Neural cell (in vitro differentiated cells): ENCODE data around the gene TICAM2. TPM values are rescaled to one million over a fixed set of nuclear protein-coding genes. Genes with fewer than 3 reads are reported as not detected.

Experiments
- H2AFZ ChIP-seq: fragments of 200-600, 300-800 bp; sonication (generic), shearing (Covaris generic); 2 replicates; pipeline ENCODE4 v1.6.0; 2014; ENCODE audit warnings: low read depth, mild to moderate bottlenecking, antibody characterized with exemption, low read length, moderate library complexity
- H3F3A ChIP-seq: fragments of 200-600 bp; shearing (Covaris generic); 2 replicates; pipeline ENCODE4 v1.6.1; 2016; ENCODE audit warnings: mild to moderate bottlenecking, moderate library complexity, mixed read lengths, antibody characterized with exemption, low read length; ENCODE audit not compliant: insufficient read depth, poor library complexity, severe bottlenecking
- H3K27ac ChIP-seq: fragments of 200-600, 300-800 bp; sonication (generic), shearing (Covaris generic); 2 replicates; pipeline ENCODE4 v1.5.1; 2014; ENCODE audit warnings: mild to moderate bottlenecking, low read length, moderate library complexity
- H3K27me3 ChIP-seq: fragments of 300-800, 200-600 bp; sonication (generic), shearing (Covaris generic); 2 replicates; pipeline ENCODE4 v1.6.0; 2014; ENCODE audit warnings: mild to moderate bottlenecking, low read depth, low read length, moderate library complexity; ENCODE audit not compliant: insufficient read depth
- H3K36me3 ChIP-seq: fragments of 300-800, 200-600 bp; sonication (generic), shearing (Covaris generic); 2 replicates; pipeline ENCODE4 v1.5.1; 2014; ENCODE audit warnings: mild to moderate bottlenecking, antibody characterized with exemption, low read length, moderate library complexity; ENCODE audit not compliant: insufficient read depth
- H3K4me2 ChIP-seq: fragments of 300-800, 200-600 bp; sonication (generic), shearing (Covaris generic); 2 replicates; pipeline ENCODE4 v1.6.0; 2014; ENCODE audit warnings: mild to moderate bottlenecking, low read length
- H3K4me3 ChIP-seq: fragments of 300-800, 200-600 bp; sonication (generic), shearing (Covaris generic); 2 replicates; pipeline ENCODE4 v1.5.1; 2014; ENCODE audit warnings: mild to moderate bottlenecking, low read length, moderate library complexity
- H3K79me2 ChIP-seq: fragments of 200-600 bp; shearing (Covaris generic); replicated peaks from 2 replicates; pipeline ENCODE4 v1.6.0; 2014; ENCODE audit warnings: mild to moderate bottlenecking, low read length, moderate library complexity; ENCODE audit not compliant: insufficient read depth
- H3K9ac ChIP-seq: fragments of 300-800, 200-600 bp; sonication (generic), shearing (Covaris generic); 2 replicates; pipeline ENCODE4 v1.6.1; 2016; ENCODE audit warnings: mild to moderate bottlenecking, low read length, mixed read lengths
- H3K9me2 ChIP-seq: fragments of 200-600 bp; shearing (Covaris generic); 2 replicates; pipeline ENCODE4 v1.6.1; 2016; ENCODE audit warnings: mild to moderate bottlenecking, low read length, mixed read lengths; ENCODE audit not compliant: insufficient read depth
- H3K9me3 ChIP-seq: fragments of 200-600, 300-800 bp; sonication (generic), shearing (Covaris generic); 2 replicates; pipeline ENCODE4 v1.6.1; 2016; ENCODE audit warnings: mild to moderate bottlenecking, mixed run types, low read length, moderate library complexity, mixed read lengths
- H4K20me1 ChIP-seq: fragments of 200-600 bp; shearing (Covaris generic); 2 replicates; pipeline ENCODE4 v1.6.1; 2016; ENCODE audit warnings: mild to moderate bottlenecking, mixed run types; ENCODE audit not compliant: insufficient read depth
- EP300 ChIP-seq: fragments of 450-650 bp; conservative IDR thresholded peaks from 2 replicates; pipeline ENCODE4 v1.6.1; 2014; ENCODE audit warnings: antibody characterized with exemption, mild to moderate bottlenecking, moderate library complexity; ENCODE audit not compliant: poor library complexity, severe bottlenecking
- EZH2 ChIP-seq: fragments of 200-600, 300-800 bp; shearing (Covaris generic), sonication (generic); IDR thresholded peaks from 2 replicates; pipeline ENCODE4 v1.6.1; 2014; ENCODE audit warnings: antibody characterized with exemption, low read length, borderline replicate concordance, mild to moderate bottlenecking; ENCODE audit not compliant: insufficient read depth, poor library complexity, severe bottlenecking
- MXI1 ChIP-seq: fragments of 450-650 bp; conservative IDR thresholded peaks from 2 replicates; pipeline ENCODE4 v1.6.1; 2014; ENCODE audit warnings: antibody characterized with exemption, mild to moderate bottlenecking; ENCODE audit not compliant: poor library complexity, severe bottlenecking
- POLR2AphosphoS5 ChIP-seq: IDR thresholded peaks from 2 replicates; pipeline ENCODE4 v1.6.1; 2012
- RAD21 ChIP-seq: fragments of 450-650 bp; conservative IDR thresholded peaks from 2 replicates; pipeline ENCODE4 v1.6.1; 2014; ENCODE audit warnings: antibody characterized with exemption, mild to moderate bottlenecking, moderate library complexity
- SMC3 ChIP-seq: fragments of 450-650 bp; conservative IDR thresholded peaks from 2 replicates; pipeline ENCODE4 v1.6.1; 2014; ENCODE audit warnings: antibody characterized with exemption, mild to moderate bottlenecking, moderate library complexity; ENCODE audit not compliant: poor library complexity
- TAF1 ChIP-seq: IDR thresholded peaks from 2 replicates; pipeline ENCODE4 v1.6.1; 2012; ENCODE audit warnings: low read depth
- polyA plus RNA-seq: library from polyadenylated mRNA; depleted of rRNA; stranded (reverse); fragments of >200 nt; gene quantifications from 2 replicates; pipeline ENCODE4 v1.2.3, GENCODE V29; 2014
- TF ChIP-seq, protein P1 (sequence below): fragments of 450-650 bp; IDR thresholded peaks from 2 replicates; pipeline ENCODE4 v1.5.1; 2014; ENCODE audit warnings: antibody characterized with exemption, mild to moderate bottlenecking, moderate library complexity; ENCODE audit not compliant: poor library complexity, severe bottlenecking
- TF ChIP-seq, protein P2 (sequence below): IDR thresholded peaks from 2 replicates; pipeline ENCODE4 v1.6.1; 2012; ENCODE audit warnings: borderline replicate concordance

The TICAM2 gene
- polyA plus RNA-seq, 1 donor from 2014 or later, result not detected

DNA sequence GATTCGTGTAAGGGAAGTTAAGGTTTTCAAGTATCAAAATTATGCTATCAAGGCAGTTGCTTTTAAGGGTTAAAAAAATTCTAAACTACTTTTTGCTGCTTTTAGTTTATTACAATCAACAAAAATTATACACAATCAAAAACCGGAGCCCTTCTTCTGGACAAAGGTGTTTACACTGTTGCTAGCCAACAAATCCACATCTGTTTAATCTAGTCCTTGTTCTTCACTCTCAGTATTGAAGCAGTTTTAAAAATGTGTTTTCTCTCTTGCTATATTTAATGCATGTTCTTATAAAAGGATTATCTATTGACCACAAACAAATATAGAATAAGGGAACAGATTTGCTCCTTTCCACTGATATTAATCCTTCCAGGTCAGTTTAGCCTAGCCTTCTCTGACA lies 60.2 kb downstream of the TICAM2 start:
- no peaks in the 10 kb centered on the region for H3K9me2 ChIP-seq
- peak overlapping the region; percentile 88 for H3K4me3 ChIP-seq
- no peak overlapping the region for H2AFZ ChIP-seq
- H3K27me3 ChIP-seq, result no peaks in the 10 kb centered on the region
- H3K9ac ChIP-seq, result peak overlapping the region; percentile 35
- peaks cover 23% of the 10 kb centered on the region for H3K36me3 ChIP-seq
- peaks cover 7% of the 10 kb centered on the region for H4K20me1 ChIP-seq
- no peaks in the 10 kb centered on the region for H3K9me3 ChIP-seq
- no peaks in the 10 kb centered on the region for H3F3A ChIP-seq
- H3K4me2 ChIP-seq, result peak overlapping the region; percentile 99
- H3K27ac ChIP-seq, result peak overlapping the region; percentile 8
- TF ChIP-seq POLR2AphosphoS5 (no peak), SMC3 (no peak), EZH2 (no peak), EP300 (no peak), MXI1 (no peak), RAD21 (no peak)
- TF ChIP-seq, protein P1, sequence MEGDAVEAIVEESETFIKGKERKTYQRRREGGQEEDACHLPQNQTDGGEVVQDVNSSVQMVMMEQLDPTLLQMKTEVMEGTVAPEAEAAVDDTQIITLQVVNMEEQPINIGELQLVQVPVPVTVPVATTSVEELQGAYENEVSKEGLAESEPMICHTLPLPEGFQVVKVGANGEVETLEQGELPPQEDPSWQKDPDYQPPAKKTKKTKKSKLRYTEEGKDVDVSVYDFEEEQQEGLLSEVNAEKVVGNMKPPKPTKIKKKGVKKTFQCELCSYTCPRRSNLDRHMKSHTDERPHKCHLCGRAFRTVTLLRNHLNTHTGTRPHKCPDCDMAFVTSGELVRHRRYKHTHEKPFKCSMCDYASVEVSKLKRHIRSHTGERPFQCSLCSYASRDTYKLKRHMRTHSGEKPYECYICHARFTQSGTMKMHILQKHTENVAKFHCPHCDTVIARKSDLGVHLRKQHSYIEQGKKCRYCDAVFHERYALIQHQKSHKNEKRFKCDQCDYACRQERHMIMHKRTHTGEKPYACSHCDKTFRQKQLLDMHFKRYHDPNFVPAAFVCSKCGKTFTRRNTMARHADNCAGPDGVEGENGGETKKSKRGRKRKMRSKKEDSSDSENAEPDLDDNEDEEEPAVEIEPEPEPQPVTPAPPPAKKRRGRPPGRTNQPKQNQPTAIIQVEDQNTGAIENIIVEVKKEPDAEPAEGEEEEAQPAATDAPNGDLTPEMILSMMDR, result no peak
- peaks cover 69% of the 10 kb centered on the region for H3K79me2 ChIP-seq

- Histone ChIP-seq H3K9me2 (no peaks in the 10 kb centered on the region), H3K27ac (peak overlapping the region; percentile 8), H3F3A (no peaks in the 10 kb centered on the region), H3K9me3 (no peaks in the 10 kb centered on the region), H3K79me2 (peaks cover 74% of the 10 kb centered on the region), H3K4me3 (peak overlapping the region; percentile 88), H2AFZ (no peak overlapping the region), H3K27me3 (no peaks in the 10 kb centered on the region), H3K9ac (peak overlapping the region; percentile 35), H3K4me2 (peak overlapping the region; percentile 99), H4K20me1 (peaks cover 7% of the 10 kb centered on the region), H3K36me3 (peaks cover 23% of the 10 kb centered on the region)
- TF ChIP-seq MXI1 (peak; percentile 24), SMC3 (no peak)
These were observed 60.7 kb downstream of the TICAM2 start for GRCh38 chr5:115541611-115542010.

- no peaks in the 10 kb centered on the region for H4K20me1 ChIP-seq
- no peaks in the 10 kb centered on the region for H3K27me3 ChIP-seq
- peaks cover 14% of the 10 kb centered on the region for H3K36me3 ChIP-seq
- no peak overlapping the region for H3K4me2 ChIP-seq
- no peaks in the 10 kb centered on the region for H3F3A ChIP-seq
- H3K9ac ChIP-seq, result no peak overlapping the region
- peaks cover 95% of the 10 kb centered on the region for H3K79me2 ChIP-seq
- no peak overlapping the region for H3K27ac ChIP-seq
- H3K4me3 ChIP-seq, result no peak overlapping the region
- TF ChIP-seq POLR2AphosphoS5 (no peak), TAF1 (no peak), MXI1 (no peak), EP300 (no peak), RAD21 (no peak), EZH2 (no peak), SMC3 (no peak)
- TF ChIP-seq, protein P2, sequence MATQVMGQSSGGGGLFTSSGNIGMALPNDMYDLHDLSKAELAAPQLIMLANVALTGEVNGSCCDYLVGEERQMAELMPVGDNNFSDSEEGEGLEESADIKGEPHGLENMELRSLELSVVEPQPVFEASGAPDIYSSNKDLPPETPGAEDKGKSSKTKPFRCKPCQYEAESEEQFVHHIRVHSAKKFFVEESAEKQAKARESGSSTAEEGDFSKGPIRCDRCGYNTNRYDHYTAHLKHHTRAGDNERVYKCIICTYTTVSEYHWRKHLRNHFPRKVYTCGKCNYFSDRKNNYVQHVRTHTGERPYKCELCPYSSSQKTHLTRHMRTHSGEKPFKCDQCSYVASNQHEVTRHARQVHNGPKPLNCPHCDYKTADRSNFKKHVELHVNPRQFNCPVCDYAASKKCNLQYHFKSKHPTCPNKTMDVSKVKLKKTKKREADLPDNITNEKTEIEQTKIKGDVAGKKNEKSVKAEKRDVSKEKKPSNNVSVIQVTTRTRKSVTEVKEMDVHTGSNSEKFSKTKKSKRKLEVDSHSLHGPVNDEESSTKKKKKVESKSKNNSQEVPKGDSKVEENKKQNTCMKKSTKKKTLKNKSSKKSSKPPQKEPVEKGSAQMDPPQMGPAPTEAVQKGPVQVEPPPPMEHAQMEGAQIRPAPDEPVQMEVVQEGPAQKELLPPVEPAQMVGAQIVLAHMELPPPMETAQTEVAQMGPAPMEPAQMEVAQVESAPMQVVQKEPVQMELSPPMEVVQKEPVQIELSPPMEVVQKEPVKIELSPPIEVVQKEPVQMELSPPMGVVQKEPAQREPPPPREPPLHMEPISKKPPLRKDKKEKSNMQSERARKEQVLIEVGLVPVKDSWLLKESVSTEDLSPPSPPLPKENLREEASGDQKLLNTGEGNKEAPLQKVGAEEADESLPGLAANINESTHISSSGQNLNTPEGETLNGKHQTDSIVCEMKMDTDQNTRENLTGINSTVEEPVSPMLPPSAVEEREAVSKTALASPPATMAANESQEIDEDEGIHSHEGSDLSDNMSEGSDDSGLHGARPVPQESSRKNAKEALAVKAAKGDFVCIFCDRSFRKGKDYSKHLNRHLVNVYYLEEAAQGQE, result no peak
- TF ChIP-seq, protein P1, result no peak
- no peaks in the 10 kb centered on the region for H3K9me2 ChIP-seq
- H2AFZ ChIP-seq, result no peak overlapping the region
- H3K9me3 ChIP-seq, result no peaks in the 10 kb centered on the region
These were observed 66.7 kb downstream of the TICAM2 start for GRCh38 chr5:115535479-115536035.
